Choroid plexus epithelial cell (primary cell): ENCODE measurements around the gene SLC6A6.

Source experiments
- DNase-seq: peaks from one replicate; pipeline ENCODE4 v3.0.0-alpha.2; 2010; ENCODE audit warnings: low read depth
- H3K4me3 ChIP-seq: 2 replicates; pipeline ENCODE4 v1.5.1; 2011; ENCODE audit warnings: low read depth, mild to moderate bottlenecking, control low read depth, low read length, moderate library complexity
- TF ChIP-seq, protein P1 (sequence below): conservative IDR thresholded peaks from 2 replicates; pipeline ENCODE4 v1.5.1; 2011; ENCODE audit warnings: low read depth, mild to moderate bottlenecking, control low read depth, inconsistent platforms, low read length, moderate library complexity

The SLC6A6 gene

DNA sequence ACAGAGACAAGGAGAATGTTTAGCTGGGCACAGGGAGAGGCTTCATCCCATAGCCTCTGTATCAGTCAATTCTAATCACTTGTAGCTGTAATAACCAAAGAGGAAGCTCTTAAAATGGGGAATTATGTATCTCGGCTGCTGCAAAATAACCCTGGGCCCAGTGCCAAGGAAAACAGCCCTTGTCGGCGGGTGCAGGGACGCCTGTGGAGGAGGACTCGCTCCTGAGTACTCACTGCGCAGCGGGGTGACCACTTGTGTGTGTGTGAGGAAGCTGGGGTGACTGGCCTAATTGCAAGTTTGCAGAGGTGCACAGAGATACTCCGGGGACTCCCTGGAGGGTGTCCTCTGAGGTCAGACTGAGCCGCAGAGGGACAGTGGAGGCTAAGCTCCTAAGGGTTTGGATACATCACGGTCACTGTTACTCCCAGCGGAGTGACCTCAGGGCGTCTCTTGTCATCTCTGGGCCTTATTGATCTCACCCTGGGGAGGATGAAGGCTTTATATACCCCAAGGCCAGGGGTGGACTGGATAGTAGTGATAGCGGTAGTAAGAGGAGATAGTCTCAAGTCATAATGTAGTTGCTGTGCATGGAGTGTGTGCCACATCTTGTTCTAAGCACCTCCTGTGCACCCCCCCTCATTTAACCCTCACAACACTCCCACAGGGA, 37.2 kb downstream of the SLC6A6 start:
- DNase-seq = peak; percentile 96
- H3K4me3 ChIP-seq = no peak overlapping the region
- TF ChIP-seq, protein P1, sequence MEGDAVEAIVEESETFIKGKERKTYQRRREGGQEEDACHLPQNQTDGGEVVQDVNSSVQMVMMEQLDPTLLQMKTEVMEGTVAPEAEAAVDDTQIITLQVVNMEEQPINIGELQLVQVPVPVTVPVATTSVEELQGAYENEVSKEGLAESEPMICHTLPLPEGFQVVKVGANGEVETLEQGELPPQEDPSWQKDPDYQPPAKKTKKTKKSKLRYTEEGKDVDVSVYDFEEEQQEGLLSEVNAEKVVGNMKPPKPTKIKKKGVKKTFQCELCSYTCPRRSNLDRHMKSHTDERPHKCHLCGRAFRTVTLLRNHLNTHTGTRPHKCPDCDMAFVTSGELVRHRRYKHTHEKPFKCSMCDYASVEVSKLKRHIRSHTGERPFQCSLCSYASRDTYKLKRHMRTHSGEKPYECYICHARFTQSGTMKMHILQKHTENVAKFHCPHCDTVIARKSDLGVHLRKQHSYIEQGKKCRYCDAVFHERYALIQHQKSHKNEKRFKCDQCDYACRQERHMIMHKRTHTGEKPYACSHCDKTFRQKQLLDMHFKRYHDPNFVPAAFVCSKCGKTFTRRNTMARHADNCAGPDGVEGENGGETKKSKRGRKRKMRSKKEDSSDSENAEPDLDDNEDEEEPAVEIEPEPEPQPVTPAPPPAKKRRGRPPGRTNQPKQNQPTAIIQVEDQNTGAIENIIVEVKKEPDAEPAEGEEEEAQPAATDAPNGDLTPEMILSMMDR = no peak

DNA sequence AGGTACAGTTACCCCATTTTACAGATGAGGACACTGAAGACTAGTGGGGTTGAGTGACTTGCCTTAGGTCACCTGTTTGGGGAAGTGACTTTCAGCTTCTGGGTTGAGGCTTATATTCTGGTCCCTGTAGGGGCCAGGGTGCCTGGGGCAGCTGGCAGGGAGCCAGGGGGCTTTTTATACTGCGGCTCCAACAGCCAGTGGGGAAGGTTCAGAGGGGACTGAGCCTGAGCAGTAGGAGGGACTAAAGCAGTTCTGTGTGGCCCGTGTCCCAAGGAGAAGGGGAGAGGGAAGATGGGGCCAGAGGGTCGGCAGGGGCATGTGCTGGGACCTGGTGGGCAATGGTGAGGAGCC, 37.7 kb downstream of the SLC6A6 start:
- H3K4me3 ChIP-seq = no peak overlapping the region

DNA sequence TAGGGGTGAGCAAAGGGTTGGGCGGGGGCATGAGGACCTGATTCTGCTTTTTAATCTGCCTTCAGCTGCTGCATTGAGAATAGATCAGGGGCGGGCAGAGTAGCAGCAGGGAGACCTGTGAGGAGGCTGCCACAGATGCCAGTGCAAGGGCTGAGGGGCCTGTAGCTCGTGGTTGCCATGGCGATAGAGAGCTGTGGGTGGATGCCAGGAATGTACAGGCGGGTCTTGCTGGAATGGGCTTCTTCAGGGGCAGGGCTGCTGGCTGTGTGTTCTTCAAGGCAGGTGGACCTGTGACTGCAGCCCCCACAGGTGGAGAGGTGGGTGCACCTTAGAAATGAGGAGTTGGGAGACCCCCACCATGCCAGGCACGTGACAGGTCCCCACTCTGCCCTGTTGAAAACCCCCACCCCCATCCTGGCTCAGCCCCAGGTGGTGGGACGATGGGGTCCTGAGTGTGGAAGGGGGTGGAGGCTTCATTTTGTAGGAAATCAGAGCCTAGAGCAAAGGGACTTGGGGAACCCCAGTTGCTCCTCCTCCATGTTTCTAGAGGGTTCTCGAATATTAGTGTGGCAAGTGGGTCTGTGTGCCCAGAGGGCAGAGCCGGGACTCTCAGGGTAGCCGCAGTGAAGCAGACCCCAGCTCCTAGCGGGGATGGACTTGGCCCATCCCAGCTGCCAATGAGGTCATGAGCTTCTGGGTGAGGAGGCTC, 38.3 kb downstream of the SLC6A6 start:
- TF ChIP-seq, protein P1 = no peak
- H3K4me3 ChIP-seq = no peak overlapping the region
- peak; percentile 36 for DNase-seq

More for the DNA sequence above, 37.7 kb downstream of the SLC6A6 start:
- TF ChIP-seq, protein P1 = no peak
- no peak for DNase-seq

DNA sequence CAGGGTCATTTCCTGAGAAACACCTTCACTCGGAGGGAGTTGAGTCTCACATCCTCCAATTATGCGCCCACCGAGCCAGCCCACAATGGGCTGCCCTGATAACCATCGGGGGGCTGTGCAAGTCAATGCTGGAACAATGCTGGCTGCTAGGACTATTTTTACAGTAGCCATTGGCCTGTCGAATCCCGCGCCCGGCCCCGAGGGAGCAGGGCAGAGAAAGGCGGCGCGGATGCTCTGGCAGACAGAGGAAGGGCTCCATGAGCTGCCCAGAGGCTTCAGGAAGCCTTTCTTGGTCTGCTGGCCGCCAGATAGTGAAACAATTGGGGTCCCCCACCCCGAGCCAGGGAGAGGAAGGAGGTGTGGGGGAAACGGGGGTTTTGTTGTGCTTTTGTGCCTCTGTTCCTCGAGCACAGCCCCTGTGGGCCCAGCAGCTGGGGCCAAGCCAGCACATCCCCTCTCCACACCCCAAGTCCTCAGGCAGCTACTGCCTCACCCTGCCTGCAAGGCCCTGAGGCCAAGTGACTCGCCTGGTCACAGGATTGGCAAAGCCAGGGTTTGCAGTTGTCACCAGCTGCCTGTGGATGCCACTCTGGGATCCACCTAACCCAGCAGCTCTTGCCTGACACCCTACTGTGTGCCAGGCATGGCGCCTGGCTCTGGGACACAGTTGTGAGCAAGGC, 39.0 kb downstream of the SLC6A6 start:
- no peak overlapping the region for H3K4me3 ChIP-seq
- DNase-seq = no peak
- TF ChIP-seq, protein P1 = no peak

DNA sequence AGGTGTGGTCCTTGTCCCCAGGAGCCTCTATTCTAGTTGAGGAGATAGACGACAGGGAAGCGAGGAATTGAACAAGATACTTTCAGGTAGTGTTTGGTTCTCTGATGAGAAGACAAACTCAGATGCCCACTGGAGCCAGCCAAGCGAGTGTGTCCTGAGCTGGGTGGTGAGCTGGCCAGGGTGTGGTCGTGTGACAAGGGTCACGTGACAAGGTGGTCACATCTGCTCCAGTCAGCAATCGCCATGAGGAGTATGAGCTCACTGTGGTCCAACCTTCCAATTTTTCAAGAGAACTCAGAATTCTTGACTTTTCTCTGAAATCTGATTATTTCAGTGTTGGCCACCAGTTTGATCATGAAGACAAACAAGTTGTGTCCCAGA, 39.5 kb downstream of the SLC6A6 start:
- TF ChIP-seq, protein P1 = no peak
- H3K4me3 ChIP-seq = no peak overlapping the region
- no peak for DNase-seq

DNA sequence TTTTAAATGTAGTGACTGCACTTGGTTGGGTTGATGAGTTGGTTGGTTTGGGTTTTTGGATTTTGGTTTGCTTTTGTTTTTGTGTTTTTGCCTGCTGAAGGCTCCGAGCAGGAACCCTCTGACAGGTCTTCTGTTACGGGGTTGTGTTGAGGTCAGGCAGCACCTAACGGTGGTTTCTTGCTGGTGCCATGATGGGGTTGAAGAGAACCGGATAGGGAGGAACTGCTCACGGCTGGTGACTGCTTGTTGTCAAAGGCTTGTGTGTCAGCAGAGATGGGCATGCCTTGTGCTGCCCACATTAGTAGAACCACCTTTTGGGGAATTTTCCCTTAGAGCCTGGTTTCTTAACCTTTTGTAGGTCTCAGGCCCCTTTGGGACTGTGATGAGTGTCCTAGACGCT, 42.0 kb downstream of the SLC6A6 start:
- TF ChIP-seq, protein P1 = no peak
- DNase-seq = no peak
- H3K4me3 ChIP-seq = no peak overlapping the region
